Tibial nerve (tissue), 4 donors: ENCODE results near the gene THYN1. TPM values are rescaled to one million over a fixed set of nuclear protein-coding genes. Genes with fewer than 3 reads are reported as not detected.

Source experiments
- DNase-seq, 2 donors: peaks; one replicate each; pipeline ENCODE4 v3.0.0-alpha.2; 2019; ENCODE audit warnings: low spot score in 2 of 2
- H3K27ac ChIP-seq, 4 donors: fragments of 200-600 bp; sonication (generic) in 3 of 4; one replicate each; pipeline ENCODE4 v1.5.1; 2017 to 2019; ENCODE audit warnings: mild to moderate bottlenecking in 1 of 4
- H3K27me3 ChIP-seq, 2 donors: fragments of 200-600 bp; sonication (generic) in 1 of 2; one replicate each; pipeline versions ENCODE4 v1.5.1 to v1.6.0; 2017 to 2019
- H3K36me3 ChIP-seq, 3 donors: fragments of 200-600 bp; sonication (generic); one replicate each; pipeline ENCODE4 v1.5.1; 2018 to 2019
- H3K4me1 ChIP-seq, 4 donors: fragments of 200-600 bp; sonication (generic) in 3 of 4; one replicate each; pipeline ENCODE4 v1.5.1; 2017 to 2019
- H3K4me3 ChIP-seq, 4 donors: fragments of 200-600 bp; sonication (generic) in 3 of 4; one replicate each; pipeline ENCODE4 v1.5.1; 2017 to 2019; ENCODE audit warnings: mild to moderate bottlenecking in 1 of 4, moderate library complexity in 1 of 4
- H3K9me3 ChIP-seq, 4 donors: fragments of 200-600 bp; sonication (generic) in 3 of 4; one replicate each; pipeline ENCODE4 v1.5.1; 2017 to 2019
- CTCF ChIP-seq, 5 experiments: fragments of 200-600 bp in 3 of 5; fragments of 450-650 bp in 2 of 5; sonication (generic) in 3 of 5; IDR thresholded peaks; one replicate each; pipeline ENCODE4 v1.5.1; 2016 to 2019; ENCODE audit warnings: antibody characterized with exemption in 5 of 5, mild to moderate bottlenecking in 3 of 5, moderate library complexity in 2 of 5
- EP300 ChIP-seq, 2 donors: sonication (generic); formaldehyde crosslinking; IDR thresholded peaks; one replicate each; pipeline ENCODE4 v1.6.1; 2017; ENCODE audit warnings: antibody characterized with exemption in 2 of 2, mild to moderate bottlenecking in 1 of 2
- POLR2A ChIP-seq, 2 donors: fragments of 450-650 bp; IDR thresholded peaks; one replicate each; pipeline ENCODE4 v1.6.1; 2017; ENCODE audit warnings: antibody characterized with exemption in 2 of 2, mild to moderate bottlenecking in 2 of 2, moderate library complexity in 2 of 2
- WGBS, 2 donors: methylation state at CpG; one replicate each; pipeline ENCODE4 v1.1.5; 2018; 5-methylcytosine and 5-hydroxymethylcytosine counted together
- total RNA-seq, 4 donors: library from RNA; depleted of rRNA; stranded (reverse); fragments of >200 nt; gene quantifications; one replicate each; pipeline ENCODE4 v1.1.0, GENCODE V29; 2016

Gene THYN1
- total RNA-seq, 4 donors from 2014 or later = 46.0 to 65.7 (median 53.3) TPM

- TF ChIP-seq POLR2A (IDR thresholded peaks at IDR 0.05) (peak; percentile 99 to 100), CTCF (IDR thresholded peaks at IDR 0.05) (peak in 1 of 5 experiments; percentile 63), EP300 (IDR thresholded peaks at IDR 0.05) (peak; percentile 50 to 100)
- Histone ChIP-seq H3K9me3 (no peaks in the 10 kb centered on the region), H3K4me1 (peaks cover 0 to 50% (median 18%) of the 10 kb centered on the region in 4 donors), H3K27me3 (no peaks in the 10 kb centered on the region), H3K36me3 (peaks cover 0 to 14% (median 0%) of the 10 kb centered on the region in 3 donors), H3K27ac (peak within 1 kb of the TSS; percentile 89 to 97 (median 93)), H3K4me3 (peak within 1 kb of the TSS; percentile 56 to 86 (median 74))
- DNase-seq = peak; percentile 95 to 96
- WGBS, 2 donors = 0% methylated on average over 51 to 76 of the region's 89 CpGs
These were observed 29.1 kb downstream of the THYN1 start, which contains the start of the genes NCAPD3 and VPS26B for GRCh38 chr11:134223836-134224709. Gene NCAPD3 (minus strand): TSS chr11:134223967. CDS start chr11:134223926, 41 bp downstream. Gene VPS26B (plus strand): TSS chr11:134224671. CDS start chr11:134225123, 452 bp downstream.

- Histone ChIP-seq H3K4me3 (peak overlapping the region; percentile 56 to 86 (median 74)), H3K4me1 (peaks cover 0 to 43% (median 18%) of the 10 kb centered on the region in 4 donors), H3K27me3 (no peaks in the 10 kb centered on the region), H3K36me3 (peaks cover 0 to 21% (median 0%) of the 10 kb centered on the region in 3 donors), H3K27ac (no peak overlapping the region), H3K9me3 (no peaks in the 10 kb centered on the region)
- TF ChIP-seq EP300 (IDR thresholded peaks at IDR 0.05) (no peak), POLR2A (IDR thresholded peaks at IDR 0.05) (no peak), CTCF (IDR thresholded peaks at IDR 0.05) (no peak)
- 4 to 6% methylated on average over 5 of the region's 5 CpGs for WGBS, 2 donors
- no peak for DNase-seq
These were observed 30.0 kb downstream of the THYN1 start for GRCh38 chr11:134223121-134223520.

- Histone ChIP-seq H3K27ac (no peak overlapping the region), H3K4me3 (no peak overlapping the region), H3K9me3 (no peaks in the 10 kb centered on the region), H3K36me3 (peaks cover 0 to 45% (median 0%) of the 10 kb centered on the region in 3 donors), H3K27me3 (no peaks in the 10 kb centered on the region), H3K4me1 (no peaks in the 10 kb centered on the region)
- TF ChIP-seq CTCF (IDR thresholded peaks at IDR 0.05) (no peak), POLR2A (IDR thresholded peaks at IDR 0.05) (no peak), EP300 (IDR thresholded peaks at IDR 0.05) (no peak)
- 63% methylated on average over 3 of the region's 3 CpGs for WGBS, 2 donors
- DNase-seq = no peak
These were observed 36.3 kb downstream of the THYN1 start for GRCh38 chr11:134216816-134217215.

- Histone ChIP-seq H3K4me3 (no peak overlapping the region), H3K4me1 (no peaks in the 10 kb centered on the region), H3K27me3 (no peaks in the 10 kb centered on the region), H3K9me3 (no peaks in the 10 kb centered on the region), H3K27ac (no peak overlapping the region), H3K36me3 (peaks cover 0 to 48% (median 0%) of the 10 kb centered on the region in 3 donors)
- 88 to 92% methylated on average over 7 of the region's 7 CpGs for WGBS, 2 donors
- TF ChIP-seq EP300 (IDR thresholded peaks at IDR 0.05) (no peak), CTCF (IDR thresholded peaks at IDR 0.05) (no peak), POLR2A (IDR thresholded peaks at IDR 0.05) (no peak)
- no peak for DNase-seq
These were observed 37.3 kb downstream of the THYN1 start for GRCh38 chr11:134215836-134216235.
